HG02852 (cell line): ENCODE data around the gene LRRC47.

Source experiments
- ATAC-seq: cut with Tn5 transposase; IDR thresholded peaks from one replicate; pipeline ENCODE4 v1.9.1; 2021; ENCODE audit warnings: mild to moderate bottlenecking, moderate library complexity; ENCODE audit not compliant: unreplicated experiment

Gene LRRC47

DNA sequence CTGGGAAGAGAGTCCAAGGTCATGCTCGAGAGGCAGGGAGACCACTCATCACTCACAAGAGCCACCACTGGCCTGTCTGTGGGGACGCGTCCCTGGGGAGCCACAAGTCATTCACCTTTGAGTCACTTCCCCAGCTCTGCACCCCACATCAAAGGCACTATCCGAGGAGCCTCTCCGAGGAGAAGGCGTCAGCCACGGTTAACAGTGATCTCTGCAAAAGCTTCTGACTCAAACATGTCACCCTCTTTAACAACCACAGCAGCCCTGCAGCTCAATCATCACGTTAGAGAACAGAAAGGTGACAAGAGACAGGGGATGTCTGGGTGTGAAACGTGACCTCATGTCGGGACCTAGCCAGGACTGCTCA is 9.0 kb downstream of the LRRC47 start:
- no peak for ATAC-seq

DNA sequence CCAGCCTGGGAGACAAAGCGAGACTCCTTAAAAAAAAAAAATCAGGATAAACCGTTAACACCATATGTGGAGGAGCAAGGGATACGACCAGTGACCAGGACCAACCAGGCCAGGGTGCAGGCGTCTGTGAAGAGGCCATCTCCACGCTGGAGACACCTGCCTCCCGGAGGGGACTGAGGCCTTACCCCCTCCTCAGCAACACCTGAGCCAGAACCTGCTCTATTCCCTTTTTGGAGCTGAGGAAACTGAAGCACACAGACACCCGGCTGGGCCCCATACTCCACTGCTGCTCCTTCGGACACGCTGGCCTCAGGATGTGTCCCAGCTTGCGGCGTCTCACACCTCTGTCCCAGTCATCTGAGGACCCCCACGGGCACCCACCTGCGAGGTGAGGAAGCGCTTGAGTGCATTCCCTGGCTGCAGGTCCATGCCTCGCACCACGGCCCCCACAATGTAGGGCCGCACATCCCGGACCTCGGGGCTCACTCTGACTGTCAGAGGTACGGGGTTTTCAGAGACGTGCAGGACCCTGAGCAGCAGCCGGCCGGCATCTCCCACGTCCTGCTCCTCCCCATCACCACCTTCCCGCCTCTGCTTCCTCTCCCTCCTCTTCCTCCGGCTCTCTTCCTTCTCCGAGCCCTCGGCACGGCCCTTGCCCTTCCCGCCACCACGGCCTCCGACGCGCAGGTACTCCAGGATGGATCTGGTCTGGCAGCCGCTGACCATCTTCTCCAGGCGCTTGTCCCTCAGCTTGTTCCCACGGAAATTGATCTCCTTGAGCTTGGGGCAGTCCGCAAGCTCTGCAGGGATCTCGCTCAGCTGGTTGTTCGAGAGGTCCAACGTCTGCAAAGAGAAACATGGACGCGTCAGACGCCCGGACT is 9.6 kb downstream of the LRRC47 start:
- no peak for ATAC-seq

DNA sequence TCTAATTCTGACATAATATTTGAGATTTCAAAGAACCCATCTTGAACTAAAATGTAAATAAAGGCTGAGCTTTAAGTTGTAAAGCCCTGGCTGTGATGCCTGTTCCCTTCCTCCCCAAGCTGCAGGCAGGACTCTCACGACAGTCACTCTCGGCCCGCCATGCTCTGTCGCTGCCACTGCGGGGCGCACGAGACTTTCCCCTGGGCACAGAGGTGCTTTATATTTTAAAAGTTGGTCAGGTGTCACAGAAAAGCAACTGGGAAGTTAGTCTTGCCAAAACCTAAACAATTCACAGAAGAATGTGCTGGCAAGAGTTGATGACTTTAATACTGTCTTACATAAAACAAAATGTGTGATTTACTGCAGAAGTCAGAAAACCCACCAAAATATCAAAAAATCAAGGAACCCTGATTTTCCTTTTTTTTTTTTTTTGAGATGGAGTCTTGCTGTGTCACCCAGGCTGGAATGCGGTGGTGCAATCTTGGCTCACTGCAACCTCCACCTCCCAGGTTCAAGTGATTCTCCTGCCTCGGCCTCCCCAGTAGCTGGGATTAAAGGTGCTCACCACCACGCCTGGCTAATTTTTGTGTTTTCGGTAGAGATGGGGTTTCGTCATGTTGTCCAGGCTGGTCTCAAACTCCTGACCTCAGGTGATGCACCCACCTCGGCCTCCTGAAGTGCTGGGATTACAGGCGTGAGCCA is 10.7 kb downstream of the LRRC47 start:
- no peak for ATAC-seq

DNA sequence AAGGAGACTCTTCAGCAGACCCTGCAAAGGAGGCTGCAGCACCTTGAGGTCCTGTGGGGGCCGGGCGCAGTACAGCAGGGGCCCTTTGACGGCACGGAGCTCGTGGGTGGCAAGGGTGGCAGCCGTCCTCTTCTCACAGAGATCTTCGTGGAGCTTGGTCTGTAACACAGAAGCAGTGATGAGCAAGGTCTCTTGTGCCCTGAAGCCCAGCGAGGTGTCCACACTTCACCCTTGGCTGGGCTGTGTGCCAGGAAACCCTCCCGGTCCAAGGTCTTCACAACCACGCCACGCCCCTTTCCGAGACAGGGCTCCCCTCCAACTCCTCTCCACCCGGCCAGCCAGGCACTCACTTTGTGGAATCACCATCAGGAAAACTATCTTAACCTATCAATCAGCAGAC is 11.3 kb downstream of the LRRC47 start:
- no peak for ATAC-seq

DNA sequence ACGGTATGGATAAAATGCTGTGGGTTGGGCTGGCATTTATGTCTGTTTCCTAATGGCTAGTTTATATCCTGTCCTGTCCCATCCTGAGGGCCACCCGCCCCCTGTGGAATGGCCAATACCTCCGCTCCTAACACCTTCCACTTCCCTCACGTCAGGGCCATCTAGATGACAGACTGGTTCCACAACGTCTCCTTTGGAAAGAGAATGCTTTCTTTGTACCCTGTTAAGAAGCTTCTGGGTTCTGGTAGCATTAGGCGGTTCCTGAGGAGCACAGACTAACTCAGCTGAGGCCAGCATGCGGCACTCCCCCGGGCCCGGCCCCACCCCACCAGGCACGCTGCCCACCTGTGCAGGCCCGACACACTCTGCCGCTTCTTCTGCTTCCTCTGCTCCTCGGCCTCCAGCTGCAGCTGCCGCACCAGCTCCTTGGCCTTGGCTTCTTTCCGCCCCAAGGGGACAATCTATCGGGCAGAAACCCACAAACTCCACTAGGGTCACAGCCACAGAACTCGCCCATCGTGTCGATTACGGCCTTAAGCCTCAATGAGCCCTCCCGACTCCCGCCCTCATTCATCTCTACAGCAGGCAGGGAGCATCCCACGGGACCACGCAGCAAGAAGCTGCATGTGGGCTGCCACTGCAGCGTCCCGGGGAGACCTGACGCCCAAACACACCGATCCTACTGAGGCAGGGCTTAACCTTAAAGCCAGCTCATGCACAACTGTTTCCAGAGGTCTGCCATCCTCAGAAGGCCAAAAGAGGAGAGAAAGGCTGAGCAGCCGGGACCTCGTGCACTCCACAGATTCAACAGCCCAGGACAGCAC is 12.4 kb downstream of the LRRC47 start:
- no peak for ATAC-seq

DNA sequence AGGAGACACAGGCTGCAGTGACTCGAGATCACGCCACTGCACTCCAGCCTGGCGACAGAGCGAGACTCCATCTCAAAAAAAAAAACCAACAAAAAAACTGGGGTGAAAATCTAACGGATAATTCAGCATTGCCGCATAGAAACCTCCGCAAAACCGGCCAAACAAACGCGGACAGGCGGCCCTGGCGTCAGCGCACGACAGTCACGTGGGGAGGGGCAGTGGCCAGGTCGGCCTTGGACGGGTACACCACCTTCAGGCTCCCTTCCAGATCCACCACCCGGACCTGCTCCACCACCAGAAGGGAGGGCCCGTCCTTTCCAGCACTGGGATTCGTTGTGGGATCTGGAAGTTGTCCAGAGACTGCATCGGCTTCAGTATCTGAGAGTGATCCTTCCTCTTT is 15.4 kb downstream of the LRRC47 start:
- no peak for ATAC-seq

DNA sequence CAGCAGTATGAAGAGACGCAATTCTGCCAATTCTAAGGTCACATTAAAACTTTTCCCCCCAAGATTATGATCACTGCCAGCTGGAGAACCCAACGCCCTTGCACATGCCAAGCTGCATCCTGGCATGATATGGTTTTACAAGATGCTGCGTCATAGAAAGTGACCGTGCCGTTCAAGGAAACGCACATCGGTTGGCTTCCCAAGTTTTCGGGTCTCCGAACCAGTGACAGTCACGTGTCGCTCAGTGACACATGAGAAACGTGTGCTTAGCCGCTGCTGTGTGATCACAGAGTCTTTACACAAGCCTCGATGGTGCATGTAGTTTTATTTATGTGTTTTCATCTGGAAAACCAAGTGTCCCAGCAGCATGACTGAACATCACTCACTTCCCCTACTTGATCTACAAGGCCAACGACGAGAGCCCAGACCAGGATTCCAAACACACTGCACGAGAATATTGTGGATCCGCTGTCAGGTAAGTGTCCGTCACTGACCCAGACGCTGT is 16.3 kb downstream of the LRRC47 start:
- no peak for ATAC-seq

DNA sequence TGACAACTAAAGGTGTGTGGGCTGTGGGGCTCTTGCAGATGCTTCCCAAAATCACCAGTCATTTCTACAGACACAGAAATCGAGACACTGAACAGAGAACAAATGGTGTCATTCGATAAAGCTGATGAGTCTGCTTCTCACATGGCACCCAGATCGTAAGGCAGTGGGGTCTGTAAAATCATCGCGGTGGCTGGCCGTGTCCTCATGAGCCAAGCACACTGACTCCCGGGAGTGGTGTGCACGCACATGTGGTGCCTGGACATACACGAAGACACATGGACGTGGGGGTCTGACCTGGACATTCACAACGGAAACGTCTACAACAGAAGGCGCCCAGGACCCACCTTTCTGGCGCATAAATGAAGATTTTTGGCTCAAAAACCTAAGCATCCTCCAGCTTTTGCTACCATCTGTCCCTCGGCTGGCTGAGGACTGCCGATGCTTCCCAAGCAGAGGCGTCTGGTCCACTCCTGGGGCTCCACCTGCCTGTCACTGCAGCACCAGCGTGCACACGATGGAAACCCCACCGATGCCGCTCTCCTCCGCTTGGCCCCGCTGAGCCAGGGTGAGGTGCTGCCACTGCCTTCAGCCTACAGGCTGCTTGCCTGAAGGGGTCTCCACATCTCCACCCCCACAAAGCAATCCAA is 16.9 kb downstream of the LRRC47 start:
- no peak for ATAC-seq

DNA sequence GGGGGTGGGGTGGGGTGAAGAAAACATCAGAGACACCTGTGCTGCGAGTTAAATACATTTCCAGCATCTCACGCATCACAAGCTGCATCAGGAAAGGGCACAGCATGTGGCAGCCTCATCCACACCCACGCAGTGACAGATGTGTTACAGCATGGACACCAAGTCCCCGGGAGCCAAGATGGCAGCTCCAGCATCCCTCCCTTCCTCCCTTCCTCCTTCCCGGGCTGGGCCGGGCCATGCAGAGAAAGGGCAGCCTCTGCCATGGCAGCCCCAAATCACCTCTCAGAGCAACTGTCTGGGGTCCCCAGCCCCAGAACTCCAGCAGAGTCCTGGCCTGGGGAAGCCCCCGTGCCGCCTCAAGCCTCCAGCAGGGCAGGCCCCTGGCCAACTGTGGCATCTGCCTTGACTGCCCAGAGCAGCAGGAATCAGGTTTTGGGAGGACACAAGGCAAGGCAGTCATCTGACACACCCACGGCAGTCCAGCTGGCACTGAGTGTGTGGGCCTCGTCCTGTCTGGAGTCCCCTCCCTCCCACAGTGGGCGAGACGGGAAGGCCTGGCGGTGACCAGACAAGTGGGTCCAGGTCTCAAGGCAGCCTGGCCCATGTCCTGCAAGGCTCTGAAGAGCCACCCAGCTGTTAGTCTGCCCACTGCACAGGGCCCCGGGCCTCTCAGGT is 17.6 kb downstream of the LRRC47 start:
- no peak for ATAC-seq

DNA sequence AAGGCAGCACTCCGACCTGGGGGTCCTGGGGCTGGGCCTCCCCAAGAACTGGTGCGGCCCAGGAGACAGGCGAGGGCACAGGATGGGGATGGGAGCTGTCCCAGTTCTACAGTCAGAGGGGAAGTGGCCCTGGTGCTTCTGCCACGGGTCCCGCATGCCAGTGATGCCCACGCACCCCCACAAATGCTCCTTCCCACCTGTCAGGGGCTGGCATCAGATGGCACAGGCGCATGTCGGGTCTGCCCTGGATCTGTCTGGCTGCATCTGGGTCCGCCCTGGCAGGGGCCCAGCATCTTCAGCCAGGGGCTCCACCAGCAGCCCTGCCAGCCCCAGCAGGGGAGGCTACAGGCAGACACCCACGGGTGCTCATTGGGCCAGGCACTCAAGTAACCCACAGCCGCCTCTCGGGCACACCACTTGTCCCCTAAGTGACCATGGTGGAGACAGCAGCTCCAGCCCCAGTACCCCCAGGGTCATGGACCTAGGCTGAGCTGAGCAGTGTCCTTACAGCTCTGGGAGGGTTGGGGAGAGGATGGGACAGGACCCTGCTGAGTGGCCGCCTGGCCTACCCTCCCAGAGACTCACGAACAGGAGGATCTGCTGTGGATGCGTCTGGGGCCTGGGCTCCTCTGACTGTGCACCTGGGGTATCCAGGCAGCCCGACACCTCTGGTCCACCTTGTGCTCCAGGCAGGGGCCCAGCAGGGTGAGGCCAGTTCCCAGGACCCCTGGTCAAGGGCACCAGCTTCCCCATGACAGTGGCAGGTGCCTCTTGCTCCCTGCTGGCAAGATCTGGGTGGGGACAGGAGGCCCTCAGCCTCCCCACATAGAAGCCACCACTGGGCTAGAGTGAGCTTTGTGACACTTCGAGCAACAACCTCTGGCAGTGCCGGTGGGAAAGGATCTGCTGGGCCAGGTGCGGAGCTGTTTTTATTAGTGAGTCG is 18.4 kb downstream of the LRRC47 start:
- no peak for ATAC-seq

DNA sequence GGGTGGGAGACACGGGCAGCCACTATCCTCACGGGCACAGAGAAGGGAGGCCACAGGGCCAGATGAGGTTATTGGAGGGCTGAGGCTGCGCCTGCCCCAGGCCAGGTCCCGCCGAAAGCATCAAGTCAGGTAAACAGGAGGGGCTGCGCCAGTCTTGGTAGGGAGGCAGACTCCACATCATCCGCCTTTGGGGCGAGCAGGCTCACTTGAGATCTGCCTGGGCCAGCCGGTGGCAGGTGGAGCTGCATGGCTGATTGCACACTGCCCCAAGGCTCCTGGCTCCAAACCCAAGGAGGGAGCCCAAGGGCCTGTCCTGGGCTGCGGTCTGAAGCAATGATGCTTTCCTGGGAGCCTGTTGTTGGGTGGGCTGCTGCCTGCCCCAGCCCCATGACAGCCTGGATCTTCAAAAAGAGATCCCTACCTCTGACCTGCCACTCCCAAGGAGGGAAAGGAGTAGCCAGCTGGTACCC is 19.2 kb downstream of the LRRC47 start:
- ATAC-seq: no peak

DNA sequence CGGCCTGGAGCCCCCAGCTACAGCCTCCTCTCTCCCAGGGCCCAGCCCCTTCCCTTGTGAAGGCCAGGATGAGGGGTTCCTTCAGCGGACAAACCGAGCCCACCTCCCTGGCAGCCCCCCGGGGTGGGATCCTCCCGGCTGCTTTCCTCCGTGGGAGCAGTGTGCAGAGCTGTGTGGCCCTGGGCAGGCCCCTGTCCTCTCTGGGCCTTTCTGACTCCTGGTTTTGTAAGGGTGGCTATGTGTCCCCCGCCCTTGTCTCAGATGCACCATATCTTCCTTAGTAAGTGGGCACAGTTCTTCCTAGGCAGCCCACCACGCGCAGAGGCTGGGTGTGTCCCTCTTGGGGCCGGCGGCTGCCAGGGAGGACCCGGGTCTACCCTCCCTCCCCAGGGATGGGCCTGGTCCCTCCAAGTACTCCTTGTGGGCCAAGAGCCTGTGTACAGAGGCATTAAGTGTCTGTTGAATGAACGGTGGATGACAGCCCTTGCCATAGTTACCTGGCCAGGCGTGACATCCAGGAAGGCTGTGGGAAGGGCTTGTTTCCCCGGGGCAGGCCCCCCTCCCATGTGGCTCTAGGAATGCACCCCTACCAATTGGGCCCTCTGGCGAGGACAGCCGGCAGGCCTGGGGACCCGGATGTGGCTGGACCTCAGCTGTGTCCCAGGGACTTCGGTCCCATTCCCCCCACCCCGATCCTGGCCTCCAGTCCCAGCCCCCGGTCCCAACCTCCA is 19.9 kb downstream of the LRRC47 start:
- ATAC-seq: no peak

DNA sequence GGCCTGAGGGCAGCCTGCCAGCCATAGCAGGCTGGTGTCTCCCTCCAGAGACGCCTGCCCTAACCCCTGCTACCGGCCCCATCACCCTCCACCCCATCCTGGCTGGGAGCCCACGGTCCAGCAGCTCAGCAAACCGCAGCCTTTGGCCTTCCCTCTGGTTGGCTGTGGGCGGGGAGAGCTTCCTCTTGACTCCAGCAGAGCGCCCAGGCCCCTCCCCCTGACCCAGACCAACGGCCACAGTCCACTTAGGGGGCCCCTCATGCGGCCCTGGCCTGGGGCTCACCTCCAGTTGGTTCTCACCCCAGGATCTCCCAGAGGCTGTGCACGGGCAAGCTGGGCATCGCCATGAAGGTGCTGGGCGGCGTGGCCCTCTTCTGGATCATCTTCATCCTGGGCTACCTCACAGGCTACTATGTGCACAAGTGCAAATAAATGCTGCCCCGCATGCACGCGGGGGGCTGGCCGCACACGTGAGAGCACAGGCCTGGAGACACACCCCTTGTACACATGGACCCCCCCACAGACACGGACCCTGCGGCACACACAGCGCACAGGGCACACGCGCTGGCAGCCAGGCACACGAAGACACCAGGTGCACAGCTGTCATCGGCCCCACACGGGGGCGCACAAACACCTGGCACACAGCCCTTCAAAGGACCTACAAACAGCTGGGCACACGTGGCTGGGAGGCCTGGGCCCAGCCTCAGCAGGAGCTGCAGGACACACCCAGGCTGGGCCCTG is 20.6 kb downstream of the LRRC47 start:
- no peak for ATAC-seq

DNA sequence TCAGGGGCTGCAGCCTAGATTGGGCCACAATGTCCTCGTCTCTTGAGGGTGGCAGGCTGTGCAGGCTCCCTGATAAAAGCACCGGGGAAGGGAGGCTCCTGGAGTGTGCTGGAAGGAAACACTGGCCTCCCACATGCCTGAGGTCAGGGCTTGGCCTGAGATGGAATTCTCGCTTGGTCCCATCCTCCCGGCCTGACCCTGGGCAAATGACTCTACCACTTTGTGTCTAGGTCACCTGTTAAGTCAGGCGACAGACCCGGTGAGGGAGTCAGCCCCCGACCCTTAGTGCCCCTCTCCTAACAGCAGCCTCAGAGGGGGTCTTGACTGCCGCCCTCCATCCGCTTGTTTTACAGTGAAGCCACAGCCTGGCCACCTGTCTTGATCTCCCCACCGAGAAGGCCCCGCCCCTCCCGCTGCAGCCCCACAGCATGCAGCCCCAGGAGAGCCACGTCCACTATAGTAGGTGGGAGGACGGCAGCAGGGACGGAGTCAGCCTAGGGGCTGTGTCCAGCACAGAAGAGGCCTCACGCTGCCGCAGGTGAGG is 21.3 kb downstream of the LRRC47 start:
- no peak for ATAC-seq

DNA sequence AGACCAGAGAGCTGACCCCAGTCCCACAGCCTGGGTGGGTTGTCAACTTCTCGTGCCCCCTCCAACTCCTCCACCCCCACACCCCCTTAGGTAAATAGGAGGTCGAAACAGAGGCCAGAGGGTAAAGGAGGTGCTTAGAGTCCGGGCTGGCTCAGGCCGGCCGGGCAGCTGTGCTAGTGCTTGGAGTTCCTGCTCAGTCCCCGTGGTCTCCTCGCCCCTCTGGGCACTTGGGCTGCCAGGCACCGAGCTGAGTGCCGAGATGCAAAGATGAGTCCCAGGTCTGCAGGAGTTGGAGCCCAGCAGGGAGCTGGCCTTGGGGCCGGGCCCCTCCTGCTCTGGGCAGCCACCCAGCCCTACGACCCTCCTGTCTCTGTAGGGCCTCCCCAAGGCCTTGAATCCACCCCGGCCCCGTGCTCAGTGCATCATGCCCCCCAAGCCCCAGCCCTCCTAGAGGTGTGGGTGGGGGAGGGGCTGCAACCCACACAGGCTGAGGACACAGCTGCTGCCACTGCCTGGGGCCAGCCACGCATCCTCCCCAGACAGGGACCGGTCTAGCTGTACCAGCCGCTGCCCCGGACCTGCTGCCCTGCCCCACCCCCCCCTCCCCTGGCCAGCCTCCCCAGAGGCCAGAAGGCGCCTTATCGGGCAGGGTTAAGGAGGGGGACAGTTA is 21.9 kb downstream of the LRRC47 start:
- ATAC-seq: no peak

DNA sequence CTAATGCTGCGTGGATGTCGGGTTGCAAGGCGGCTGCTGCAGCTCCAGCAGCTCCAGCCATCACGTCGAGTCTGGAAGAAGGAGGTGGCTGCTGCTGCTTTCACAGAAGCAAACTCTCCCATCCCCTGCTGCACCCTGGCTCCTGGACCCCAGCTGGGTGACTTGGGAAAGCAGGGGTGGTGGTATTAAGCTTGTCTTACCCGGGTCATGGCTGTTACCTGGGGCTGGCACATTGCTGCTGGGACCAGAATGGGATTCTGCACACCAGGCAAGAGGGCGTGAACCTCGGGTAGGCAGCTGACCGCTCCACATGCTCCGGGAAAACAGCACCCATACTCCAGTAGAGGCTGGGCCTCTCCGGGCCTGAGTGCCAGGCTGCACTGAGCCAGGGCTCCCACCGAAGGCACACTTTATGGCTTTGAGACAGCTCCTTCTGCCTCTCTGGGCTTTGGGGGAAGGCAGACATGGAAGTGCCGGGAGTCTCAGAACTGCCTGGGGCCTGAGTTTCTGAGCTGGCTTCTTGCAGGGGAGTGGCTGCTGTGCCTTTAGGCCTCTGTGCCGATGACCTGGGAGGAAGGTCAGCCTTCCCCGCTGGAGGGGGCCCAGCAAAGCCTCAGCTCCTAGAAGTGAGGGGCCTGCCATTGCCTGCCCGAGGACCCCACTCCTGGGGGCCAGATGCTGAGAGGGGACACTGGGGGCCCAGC is 22.6 kb downstream of the LRRC47 start:
- no peak for ATAC-seq
